Spleen (tissue), 11 donors: ENCODE results near the gene NTRK1. TPM values are rescaled to one million over a fixed set of nuclear protein-coding genes. Genes with fewer than 3 reads are reported as not detected.

Experiments
- DNase-seq: peaks from one replicate; pipeline ENCODE4 v3.0.0-alpha.2; 2020
- H3K27ac ChIP-seq, 8 donors: fragments of 200-600 bp; sonication (generic) in 7 of 8; 1 replicate in 4 of 8; 2 replicates in 4 of 8; pipeline versions ENCODE4 v1.5.0 to v1.8.0; 2016 to 2021; ENCODE audit warnings: inconsistent platforms in 4 of 8, mild to moderate bottlenecking in 4 of 8, moderate library complexity in 1 of 8
- H3K27me3 ChIP-seq, 7 donors: fragments of 200-600 bp; sonication (generic) in 6 of 7; replicated peaks in 1 of 7; 1 replicate in 4 of 7; 2 replicates in 3 of 7; pipeline versions ENCODE4 v1.5.0 to v1.8.0; 2016 to 2021; ENCODE audit warnings: inconsistent platforms in 3 of 7, mild to moderate bottlenecking in 1 of 7
- H3K36me3 ChIP-seq, 6 donors: fragments of 200-600 bp; sonication (generic) in 5 of 6; 1 replicate in 4 of 6; 2 replicates in 2 of 6; pipeline versions ENCODE4 v1.5.0 to v1.8.0; 2016 to 2021; ENCODE audit warnings: inconsistent platforms in 2 of 6
- H3K4me1 ChIP-seq, 6 donors: fragments of 200-600 bp; sonication (generic) in 5 of 6; 1 replicate in 3 of 6; 2 replicates in 3 of 6; pipeline versions ENCODE4 v1.5.0 to v1.8.0; 2016 to 2021; ENCODE audit warnings: inconsistent platforms in 3 of 6
- H3K4me3 ChIP-seq, 8 donors: fragments of 200-600 bp; sonication (generic) in 7 of 8; 1 replicate in 4 of 8; 2 replicates in 4 of 8; pipeline versions ENCODE4 v1.5.0 to v1.8.0; 2016 to 2021; ENCODE audit warnings: inconsistent platforms in 4 of 8, mild to moderate bottlenecking in 4 of 8, moderate library complexity in 2 of 8
- H3K9me3 ChIP-seq, 8 donors: fragments of 200-600 bp; sonication (generic) in 7 of 8; 1 replicate in 4 of 8; 2 replicates in 4 of 8; pipeline versions ENCODE4 v1.5.0 to v1.8.0; 2016 to 2021; ENCODE audit warnings: inconsistent platforms in 4 of 8
- POLR2A ChIP-seq, 3 donors: fragments of 450-650 bp; IDR thresholded peaks; one replicate each; pipeline ENCODE4 v1.5.1; 2017; ENCODE audit warnings: antibody characterized with exemption in 3 of 3, mild to moderate bottlenecking in 1 of 3
- POLR2AphosphoS5 ChIP-seq, 3 donors: sonication (generic); formaldehyde crosslinking; IDR thresholded peaks; one replicate each; pipeline ENCODE4 v1.5.1; 2017; ENCODE audit warnings: antibody characterized with exemption in 3 of 3
- WGBS, 5 donors: extraction: QIAGEN DNeasy Blood & Tissue Kit in 3 of 5; methylation state at CpG; one replicate each; pipeline versions ENCODE4 v1.1.5 to v1.1.7; 2013 to 2018; 5-methylcytosine and 5-hydroxymethylcytosine counted together
- intact Hi-C: fragments of 100-400 bp; cut with DNase I; formaldehyde crosslinking; loops from one replicate; pipeline ENCODE4 v1.15.0; 2023; ENCODE audit warnings: low total_unique reads
- polyA plus RNA-seq, 3 donors: library from polyadenylated mRNA; stranded (reverse); fragments of 200-250 nt; gene quantifications; one replicate each; pipeline ENCODE4 v1.2.1, GENCODE V29; 2013
- total RNA-seq, 7 donors: library from RNA; depleted of rRNA in 3 of 7; stranded (reverse); fragments of >200 nt in 3 of 7; fragmentation: NEBNext Ultra II Directional in 4 of 7; extraction: Animal tissue kit (Norgen Biotek cat#: 25700) in 4 of 7; gene quantifications; one replicate each; pipeline versions ENCODE4 v1.1.0 to v1.2.1, GENCODE V29; 2016 to 2021
- TF ChIP-seq, protein P1 (sequence below), 11 experiments: fragments of 200-600 bp in 7 of 11; fragments of 450-650 bp in 4 of 11; sonication (generic) in 4 of 11; IDR thresholded peaks in 8 of 11; conservative IDR thresholded peaks in 3 of 11; 1 replicate in 7 of 11; 2 replicates in 4 of 11; pipeline versions ENCODE4 v1.4.0 to v1.8.0; 2016 to 2021; ENCODE audit warnings: antibody characterized with exemption in 11 of 11, inconsistent platforms in 4 of 11, mild to moderate bottlenecking in 1 of 11
- donor health status: healthy with polysubstance abuse.
- donor health status: DM: no; HTN: no; CAD: no; lungs with moderate emphysema.
- donor health status: DM: no; HTN: no; CAD: no.
- donor health status: Bipolar disorder and iron deficiency.
- donor health status: healthy.
- donor health status: DM: no; HTN: no; CAD: no.
- donor health status: DM: yes; HTN: yes; CAD: no.

Gene NTRK1
- total and polyA plus RNA-seq, 10 donors = 0.09 to 1.4 (median 0.24) TPM; not detected in 4

DNA sequence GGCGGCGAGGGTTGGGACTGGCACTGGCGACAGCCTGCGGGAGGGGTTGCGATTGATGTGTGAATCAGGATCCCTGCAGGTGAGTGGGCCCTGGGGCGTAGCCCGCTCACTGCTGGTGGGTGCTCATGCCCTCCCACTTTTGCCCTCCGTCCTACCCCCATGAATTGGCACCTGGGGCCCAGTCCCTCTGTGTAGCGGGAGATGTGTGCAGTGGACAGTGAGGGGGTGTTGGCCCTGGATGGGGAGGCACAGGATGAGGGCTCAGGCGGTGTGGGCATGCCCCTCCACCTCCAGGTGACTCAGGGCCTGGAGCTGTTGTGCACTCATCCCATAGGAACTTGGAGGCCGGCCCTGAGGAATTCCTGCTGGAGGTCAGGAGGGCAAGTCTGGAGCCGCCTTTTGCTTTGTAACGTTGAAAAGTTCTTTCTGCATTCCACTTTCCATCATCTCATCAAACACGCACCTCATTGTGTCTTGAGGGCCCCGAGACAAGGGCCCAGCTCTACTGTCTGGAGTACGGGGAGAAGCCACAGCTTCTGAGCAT is 35.9 kb downstream of the NTRK1 start:
- Histone ChIP-seq H3K36me3 (no peaks in the 10 kb centered on the region), H3K27ac (peak overlapping the region in 5 of 8 donors; percentile 15 to 90 (median 82)), H3K27me3 (peaks cover 0 to 73% (median 14%) of the 10 kb centered on the region in 7 donors), H3K4me3 (no peak overlapping the region), H3K4me1 (peaks cover 13 to 100% (median 68%) of the 10 kb centered on the region in 6 donors), H3K9me3 (no peaks in the 10 kb centered on the region)
- no peak for DNase-seq
- 81 to 91% (median 83%) methylated on average over 14 to 16 of the region's 16 CpGs for WGBS, 5 donors
- intact Hi-C loops = no loop called here
- TF ChIP-seq POLR2A (IDR thresholded peaks at IDR 0.05) (no peak), POLR2AphosphoS5 (IDR thresholded peaks at IDR 0.05) (no peak)
- TF ChIP-seq, protein P1, sequence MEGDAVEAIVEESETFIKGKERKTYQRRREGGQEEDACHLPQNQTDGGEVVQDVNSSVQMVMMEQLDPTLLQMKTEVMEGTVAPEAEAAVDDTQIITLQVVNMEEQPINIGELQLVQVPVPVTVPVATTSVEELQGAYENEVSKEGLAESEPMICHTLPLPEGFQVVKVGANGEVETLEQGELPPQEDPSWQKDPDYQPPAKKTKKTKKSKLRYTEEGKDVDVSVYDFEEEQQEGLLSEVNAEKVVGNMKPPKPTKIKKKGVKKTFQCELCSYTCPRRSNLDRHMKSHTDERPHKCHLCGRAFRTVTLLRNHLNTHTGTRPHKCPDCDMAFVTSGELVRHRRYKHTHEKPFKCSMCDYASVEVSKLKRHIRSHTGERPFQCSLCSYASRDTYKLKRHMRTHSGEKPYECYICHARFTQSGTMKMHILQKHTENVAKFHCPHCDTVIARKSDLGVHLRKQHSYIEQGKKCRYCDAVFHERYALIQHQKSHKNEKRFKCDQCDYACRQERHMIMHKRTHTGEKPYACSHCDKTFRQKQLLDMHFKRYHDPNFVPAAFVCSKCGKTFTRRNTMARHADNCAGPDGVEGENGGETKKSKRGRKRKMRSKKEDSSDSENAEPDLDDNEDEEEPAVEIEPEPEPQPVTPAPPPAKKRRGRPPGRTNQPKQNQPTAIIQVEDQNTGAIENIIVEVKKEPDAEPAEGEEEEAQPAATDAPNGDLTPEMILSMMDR (IDR thresholded peaks at IDR 0.05 in 8 of 11, conservative IDR thresholded peaks at IDR 0.05 in 3 of 11) = no peak

DNA sequence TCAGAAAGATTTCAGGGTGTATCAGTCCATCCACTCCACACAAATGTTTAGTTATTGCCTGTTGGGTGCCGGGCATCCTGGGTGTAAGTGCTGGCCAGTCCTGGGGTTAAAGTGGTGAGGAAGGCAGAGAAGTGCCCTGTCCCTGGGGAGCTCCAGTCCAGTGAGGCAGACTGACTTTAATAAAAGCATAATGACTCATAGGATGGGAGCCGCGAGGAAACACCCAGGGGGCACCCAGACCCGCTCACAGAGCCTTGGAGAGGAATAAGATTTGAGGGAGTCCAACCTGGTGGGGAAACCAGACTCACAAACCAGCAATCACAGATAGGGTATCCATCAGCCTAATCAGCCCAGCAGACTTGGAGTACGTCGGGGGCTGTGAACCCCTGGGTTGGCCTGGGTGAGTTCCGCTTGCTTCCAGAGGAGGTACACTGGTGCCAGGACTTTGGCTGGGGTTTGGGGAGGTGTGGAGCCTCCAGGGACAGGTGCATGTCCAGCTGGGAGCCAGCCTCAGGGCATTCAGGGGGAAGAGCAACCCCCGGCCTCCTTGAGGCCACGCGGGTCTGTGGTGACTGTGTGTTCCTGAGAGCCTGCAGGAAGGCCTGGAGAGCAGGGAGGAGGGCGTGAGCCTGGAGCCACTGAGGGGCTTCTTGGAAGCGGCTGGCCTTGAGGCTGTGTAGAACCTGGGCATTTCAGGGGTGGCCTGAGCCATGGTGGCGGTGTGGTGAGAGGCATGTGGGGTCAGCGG is 36.6 kb downstream of the NTRK1 start:
- no peak for DNase-seq
- Histone ChIP-seq H3K27ac (peak overlapping the region in 7 of 8 donors; percentile 68 to 90 (median 73)), H3K36me3 (no peaks in the 10 kb centered on the region), H3K4me1 (peaks cover 13 to 100% (median 67%) of the 10 kb centered on the region in 6 donors), H3K4me3 (no peak overlapping the region), H3K9me3 (no peaks in the 10 kb centered on the region), H3K27me3 (peaks cover 0 to 66% (median 13%) of the 10 kb centered on the region in 7 donors)
- WGBS, 5 donors = 75 to 82% (median 77%) methylated on average over 11 to 14 of the region's 14 CpGs
- intact Hi-C loops = no loop called here
- TF ChIP-seq POLR2A (IDR thresholded peaks at IDR 0.05) = no peak
- TF ChIP-seq POLR2AphosphoS5 (IDR thresholded peaks at IDR 0.05) = no peak
- TF ChIP-seq, protein P1 (IDR thresholded peaks at IDR 0.05 in 8 of 11, conservative IDR thresholded peaks at IDR 0.05 in 3 of 11) = no peak

DNA sequence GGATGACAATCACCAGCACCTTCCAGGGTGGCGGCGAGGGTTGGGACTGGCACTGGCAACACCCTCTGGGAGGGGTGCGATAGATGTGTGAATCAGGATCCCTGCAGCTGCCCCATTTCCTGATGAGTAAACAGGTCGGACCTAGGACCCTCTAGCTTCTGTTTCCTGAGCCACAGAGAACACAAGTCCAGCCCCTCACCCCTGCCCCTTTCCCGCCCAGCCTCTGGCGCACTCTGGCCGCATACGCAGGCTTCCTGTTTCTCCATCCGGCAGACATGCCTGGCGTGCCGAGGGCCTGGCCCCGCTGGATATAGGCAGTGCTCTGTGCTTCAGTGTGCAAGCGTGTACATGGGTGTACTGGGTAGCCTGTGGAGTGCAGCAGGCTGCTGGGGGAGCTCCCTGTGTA is 37.5 kb downstream of the NTRK1 start:
- Histone ChIP-seq H3K4me3 (peak overlapping the region in 1 of 8 donors; percentile 3), H3K27ac (peak overlapping the region in 7 of 8 donors; percentile 68 to 90 (median 73))
- intact Hi-C loops = no loop called here

More for the DNA sequence above, 37.5 kb downstream of the NTRK1 start:
- no peak for TF ChIP-seq POLR2A (IDR thresholded peaks at IDR 0.05)
- TF ChIP-seq, protein P1 (IDR thresholded peaks at IDR 0.05 in 8 of 11, conservative IDR thresholded peaks at IDR 0.05 in 3 of 11) = no peak
- peak; percentile 72 to 86 (median 76) for TF ChIP-seq POLR2AphosphoS5 (IDR thresholded peaks at IDR 0.05)
- 3 to 8% (median 7%) methylated on average over 7 to 13 of the region's 13 CpGs for WGBS, 5 donors
- Histone ChIP-seq H3K9me3 (no peaks in the 10 kb centered on the region), H3K36me3 (no peaks in the 10 kb centered on the region), H3K4me1 (peaks cover 9 to 100% (median 61%) of the 10 kb centered on the region in 6 donors), H3K27me3 (peaks cover 0 to 57% (median 9%) of the 10 kb centered on the region in 7 donors)
- DNase-seq = peak; percentile 85
